Gastrocnemius medialis (tissue), 4 donors: ENCODE data around the gene LPAR3. TPM values are rescaled to one million over a fixed set of nuclear protein-coding genes. Genes with fewer than 3 reads are reported as not detected.

Experiments used
- ATAC-seq, 2 donors: fragments of 150-250 bp; one replicate each; pipeline ENCODE4 v1.9.1; 2016
- DNase-seq, 2 donors: peaks; one replicate each; pipeline ENCODE4 v3.0.0-alpha.2; 2019
- H3K27ac ChIP-seq, 4 donors: fragments of 200-600 bp; sonication (generic); 1 replicate in 1 of 4; 2 replicates in 3 of 4; pipeline ENCODE4 v1.5.1; 2016 to 2018; ENCODE audit warnings: mild to moderate bottlenecking in 2 of 4, moderate library complexity in 1 of 4
- H3K27me3 ChIP-seq, 3 donors: fragments of 200-600 bp; sonication (generic) in 2 of 3; 1 replicate in 1 of 3; 2 replicates in 2 of 3; pipeline versions ENCODE4 v1.5.1 to v1.6.0; 2016 to 2019; ENCODE audit warnings: mild to moderate bottlenecking in 1 of 3, moderate library complexity in 1 of 3
- H3K36me3 ChIP-seq, 2 donors: fragments of 200-600 bp; sonication (generic) in 1 of 2; one replicate each; pipeline ENCODE4 v1.5.1; 2017 to 2018
- H3K4me1 ChIP-seq, 2 donors: fragments of 200-600 bp; sonication (generic) in 1 of 2; one replicate each; pipeline ENCODE4 v1.5.1; 2016 to 2017; ENCODE audit warnings: mild to moderate bottlenecking in 2 of 2
- H3K4me3 ChIP-seq, 4 donors: fragments of 200-600 bp; sonication (generic) in 3 of 4; 1 replicate in 1 of 4; 2 replicates in 3 of 4; pipeline ENCODE4 v1.5.1; 2016 to 2019; ENCODE audit warnings: mild to moderate bottlenecking in 2 of 4
- H3K9me3 ChIP-seq, 3 donors: fragments of 200-600 bp; sonication (generic) in 2 of 3; 1 replicate in 1 of 3; 2 replicates in 2 of 3; pipeline ENCODE4 v1.5.1; 2016 to 2019
- CTCF ChIP-seq, 5 experiments: fragments of 450-650 bp in 3 of 5; fragments of 200-600 bp in 2 of 5; sonication (generic) in 2 of 5; IDR thresholded peaks in 4 of 5; conservative IDR thresholded peaks in 1 of 5; 1 replicate in 4 of 5; 2 replicates in 1 of 5; pipeline ENCODE4 v1.5.1; 2016 to 2019; ENCODE audit warnings: antibody characterized with exemption in 5 of 5, mild to moderate bottlenecking in 3 of 5, moderate library complexity in 3 of 5
- POLR2A ChIP-seq, 2 donors: fragments of 450-650 bp; IDR thresholded peaks; one replicate each; pipeline ENCODE4 v1.6.1; 2017; ENCODE audit warnings: antibody characterized with exemption in 2 of 2, mild to moderate bottlenecking in 2 of 2, moderate library complexity in 2 of 2
- in situ Hi-C, 4 donors: fragments of 200-750 bp; cut with MboI; loops; one replicate each; pipeline versions ENCODE4 v1.15.0 to v1.8.0; 2017; ENCODE audit warnings: low sequenced_read_pairs in 4 of 4
- intact Hi-C: fragments of 100-400 bp; cut with DNase I; formaldehyde crosslinking; loops from one replicate; pipeline ENCODE4 v1.15.1; 2023; ENCODE audit warnings: low total_unique reads
- total RNA-seq, 4 donors: library from RNA; depleted of rRNA; stranded (reverse); fragments of >200 nt; gene quantifications; one replicate each; pipeline versions ENCODE4 v1.1.0 to v1.2.3, GENCODE V29; 2016

LPAR3 gene
- total RNA-seq, 4 donors from 2014 or later, result not detected

GRCh38 chr1:84859866-84860265 is 33.1 kb downstream of the LPAR3 start:
- H3K9me3 ChIP-seq, result no peaks in the 10 kb centered on the region
- no peaks in the 10 kb centered on the region for H3K4me1 ChIP-seq
- no peak overlapping the region for H3K4me3 ChIP-seq
- no peaks in the 10 kb centered on the region for H3K27me3 ChIP-seq
- DNase-seq, result no peak
- TF ChIP-seq POLR2A (IDR thresholded peaks at IDR 0.05) (no peak), CTCF (IDR thresholded peaks at IDR 0.05 in 4 of 5, conservative IDR thresholded peaks at IDR 0.05 in 1 of 5) (no peak)
- H3K36me3 ChIP-seq, result no peaks in the 10 kb centered on the region
- intact Hi-C loops, result no loop called here
- ATAC-seq, result no peak
- in situ Hi-C loops, result no loop called here
- H3K27ac ChIP-seq, result no peak overlapping the region

GRCh38 chr1:84857906-84858305 is 35.1 kb downstream of the LPAR3 start:
- in situ Hi-C loops, result no loop called here
- Histone ChIP-seq H3K4me1 (no peaks in the 10 kb centered on the region), H3K36me3 (no peaks in the 10 kb centered on the region), H3K27me3 (no peaks in the 10 kb centered on the region), H3K27ac (no peak overlapping the region), H3K4me3 (no peak overlapping the region), H3K9me3 (no peaks in the 10 kb centered on the region)
- no peak for ATAC-seq
- intact Hi-C loops, result no loop called here
- TF ChIP-seq POLR2A (IDR thresholded peaks at IDR 0.05) (no peak), CTCF (IDR thresholded peaks at IDR 0.05 in 4 of 5, conservative IDR thresholded peaks at IDR 0.05 in 1 of 5) (no peak)
- no peak for DNase-seq

- H3K4me1 ChIP-seq, result no peaks in the 10 kb centered on the region
- DNase-seq (no peak), ATAC-seq (no peak)
- H3K27ac ChIP-seq, result no peak overlapping the region
- no peaks in the 10 kb centered on the region for H3K9me3 ChIP-seq
- no peaks in the 10 kb centered on the region for H3K36me3 ChIP-seq
- no peak overlapping the region for H3K4me3 ChIP-seq
- TF ChIP-seq CTCF (IDR thresholded peaks at IDR 0.05 in 4 of 5, conservative IDR thresholded peaks at IDR 0.05 in 1 of 5) (no peak), POLR2A (IDR thresholded peaks at IDR 0.05) (no peak)
- intact Hi-C loops, result no loop called here
- no peaks in the 10 kb centered on the region for H3K27me3 ChIP-seq
- in situ Hi-C loops, result no loop called here
Measured at GRCh38 chr1:84856726-84857270, 36.2 kb downstream of the LPAR3 start.

- ATAC-seq (no peak), DNase-seq (no peak)
- in situ Hi-C loops (no loop called here), intact Hi-C loops (no loop called here)
- Histone ChIP-seq H3K4me3 (no peak overlapping the region), H3K4me1 (no peaks in the 10 kb centered on the region), H3K36me3 (no peaks in the 10 kb centered on the region), H3K9me3 (no peaks in the 10 kb centered on the region), H3K27me3 (no peaks in the 10 kb centered on the region), H3K27ac (no peak overlapping the region)
- no peak for TF ChIP-seq POLR2A (IDR thresholded peaks at IDR 0.05)
- no peak for TF ChIP-seq CTCF (IDR thresholded peaks at IDR 0.05 in 4 of 5, conservative IDR thresholded peaks at IDR 0.05 in 1 of 5)
Measured at GRCh38 chr1:84855691-84856630, 37.0 kb downstream of the LPAR3 start.
